Activated CD8-positive, alpha-beta memory T cell treated with anti-CD3 and anti-CD28 coated beads for 1 hour (primary cell): ENCODE data around the gene TPCN2.

Experiments used
- DNase-seq, 2 donors: peaks; one replicate each; pipeline ENCODE4 v3.0.0-alpha.2; 2020; ENCODE audit warnings: low read depth in 1 of 2; ENCODE audit errors: extremely low read depth in 1 of 2

The TPCN2 gene

GRCh38 chr11:69159150-69159852 lies 110.6 kb downstream of the TPCN2 start:
- DNase-seq, result no peak

GRCh38 chr11:69160296-69161116 lies 111.8 kb downstream of the TPCN2 start:
- DNase-seq, result no peak

DNA sequence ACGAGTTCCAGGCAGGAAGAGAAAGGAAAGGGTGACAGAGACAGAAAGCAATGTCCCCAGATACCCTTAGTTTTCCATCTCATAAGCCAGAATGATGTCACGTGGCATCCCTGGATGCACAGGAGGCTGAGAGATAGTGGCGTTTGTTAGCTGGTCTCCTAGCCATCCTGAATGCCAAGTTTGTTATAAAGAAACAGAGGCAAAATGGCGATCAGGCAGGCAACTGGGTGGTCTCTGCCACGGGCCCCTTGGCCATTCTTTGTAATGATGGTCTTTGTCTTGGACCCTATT lies 112.3 kb downstream of the TPCN2 start:
- DNase-seq, result no peak

- DNase-seq, result no peak
Measured at GRCh38 chr11:69162505-69162904, 113.8 kb downstream of the TPCN2 start.

DNA sequence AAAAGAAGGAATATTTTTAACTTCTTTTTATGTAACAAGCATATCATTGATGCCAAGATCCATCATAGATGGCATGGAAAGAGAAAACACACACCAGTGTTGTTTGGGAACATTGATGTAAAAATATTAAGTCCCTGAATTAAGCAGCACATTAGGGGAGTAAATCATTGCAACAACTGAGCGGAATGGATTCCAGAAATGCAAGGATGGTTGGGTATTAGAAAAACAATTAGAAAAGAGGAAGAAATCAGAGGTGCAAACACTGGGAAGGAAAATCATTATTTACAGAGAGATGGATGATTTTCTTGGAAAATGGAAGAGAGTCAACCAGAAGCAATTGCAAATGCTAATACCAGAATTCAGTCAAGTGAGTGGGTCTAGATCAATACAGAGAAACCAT lies 115.1 kb downstream of the TPCN2 start:
- DNase-seq, result no peak

- DNase-seq, result no peak
Measured at GRCh38 chr11:69164824-69165223, 116.1 kb downstream of the TPCN2 start.

DNA sequence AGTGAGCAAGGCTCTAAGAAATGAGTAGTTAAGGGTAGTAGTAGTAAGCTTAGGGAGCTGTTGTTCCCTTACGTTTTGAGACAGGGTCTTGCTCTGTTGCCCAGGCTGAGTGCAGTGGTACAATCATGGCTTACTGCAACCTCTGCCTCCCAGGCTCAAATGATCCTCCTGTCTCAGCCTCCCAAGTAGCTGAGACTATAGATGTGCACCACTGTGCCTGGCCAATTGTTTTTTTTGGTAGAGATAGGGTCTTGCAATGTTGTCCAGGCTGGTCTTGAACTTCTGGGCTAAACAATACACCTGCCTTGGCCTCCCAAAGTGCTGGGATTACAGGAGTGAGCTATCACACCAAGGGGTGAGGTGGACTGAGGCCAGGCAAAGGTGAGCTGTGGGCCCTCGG lies 117.0 kb downstream of the TPCN2 start:
- DNase-seq, result no peak

DNA sequence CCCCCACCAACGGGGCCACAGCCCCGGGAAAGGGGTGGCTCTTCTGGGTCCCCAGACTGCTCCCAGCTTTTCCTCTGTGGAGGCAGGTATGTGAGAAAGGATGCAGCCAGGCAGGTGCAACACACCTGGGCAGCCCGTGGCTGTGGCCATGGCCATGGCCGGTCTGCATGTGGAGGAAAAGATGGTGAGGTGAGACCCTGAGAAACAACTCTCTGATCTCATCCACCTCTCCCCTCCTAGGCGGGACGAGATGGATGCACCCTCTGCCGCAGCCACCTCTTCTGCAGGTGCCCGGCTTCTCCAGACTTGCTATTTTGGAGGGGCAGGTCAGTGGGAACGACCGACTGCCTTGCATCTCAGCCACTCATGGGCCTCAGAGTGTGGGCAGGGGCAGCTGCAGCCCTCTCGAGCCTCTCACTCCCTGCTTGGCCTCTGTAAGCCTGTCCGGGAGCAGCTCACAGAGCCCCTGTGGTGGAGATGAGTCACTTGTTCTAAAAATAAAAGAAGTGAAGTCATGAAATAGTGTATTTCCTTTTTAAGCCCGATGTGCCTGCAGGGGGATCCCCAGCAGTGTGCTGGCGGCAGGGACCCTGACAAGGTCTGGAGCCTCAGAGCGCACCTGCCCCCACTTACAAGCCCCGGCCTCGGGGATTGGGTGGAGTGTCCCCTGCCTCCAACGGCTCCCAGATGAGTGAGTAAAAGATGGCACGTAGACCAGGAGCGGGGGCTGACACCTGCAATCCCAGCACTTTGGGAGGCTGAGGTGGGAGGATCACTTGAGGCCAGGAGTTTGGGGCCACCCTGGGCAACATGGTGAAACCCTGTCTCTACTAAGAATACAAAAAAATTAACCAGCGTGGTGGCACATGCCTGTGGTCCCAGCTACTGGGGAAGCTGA lies 117.7 kb downstream of the TPCN2 start:
- peak in 1 of 2 donors; percentile 8 for DNase-seq

- no peak for DNase-seq
Measured at GRCh38 chr11:69167130-69167915, 118.6 kb downstream of the TPCN2 start.

GRCh38 chr11:69167916-69168691 lies 119.4 kb downstream of the TPCN2 start:
- DNase-seq, result no peak

- DNase-seq, result no peak
Measured at GRCh38 chr11:69169479-69169878, 120.7 kb downstream of the TPCN2 start.

DNA sequence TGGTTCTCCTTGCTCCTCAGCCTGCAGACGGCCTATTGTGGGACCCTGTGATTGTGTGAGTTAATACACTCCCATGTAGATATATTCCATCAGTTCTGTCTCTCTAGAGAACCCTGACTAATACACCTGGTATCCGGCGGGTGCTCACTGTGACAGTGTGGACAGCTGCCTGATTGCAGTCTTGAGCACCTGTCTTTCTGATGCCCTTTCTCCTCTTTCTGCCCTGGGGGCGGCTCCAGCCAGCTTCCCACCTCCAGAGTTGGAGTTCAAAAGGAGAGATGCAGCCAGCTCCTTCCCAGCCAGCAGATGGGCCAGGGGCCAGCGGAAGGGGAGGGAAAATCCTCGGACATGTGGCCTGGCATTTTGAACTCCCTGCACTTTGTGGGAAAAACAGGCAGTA lies 122.0 kb downstream of the TPCN2 start:
- DNase-seq, result no peak

- no peak for DNase-seq
Measured at GRCh38 chr11:69171476-69172240, 122.9 kb downstream of the TPCN2 start.

DNA sequence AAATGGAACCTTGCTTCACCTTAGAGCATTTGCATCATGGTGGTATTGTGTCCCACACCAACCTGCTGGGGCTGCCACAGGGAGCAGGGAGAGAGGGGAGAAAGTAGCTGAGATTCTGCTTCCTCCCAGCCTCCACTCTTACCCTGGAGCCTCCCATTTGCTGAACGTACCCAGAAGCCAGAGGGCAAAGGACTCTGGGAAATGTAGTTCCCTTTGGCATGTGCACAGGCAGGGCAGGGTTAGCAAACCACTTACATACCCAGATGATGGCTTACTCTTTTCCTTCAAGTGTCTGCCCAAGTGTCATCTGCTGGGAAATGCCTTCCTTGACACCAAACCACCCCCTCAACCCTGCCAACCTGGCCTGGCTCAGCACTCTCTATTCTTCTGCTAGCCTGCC lies 123.9 kb downstream of the TPCN2 start:
- DNase-seq, result no peak

DNA sequence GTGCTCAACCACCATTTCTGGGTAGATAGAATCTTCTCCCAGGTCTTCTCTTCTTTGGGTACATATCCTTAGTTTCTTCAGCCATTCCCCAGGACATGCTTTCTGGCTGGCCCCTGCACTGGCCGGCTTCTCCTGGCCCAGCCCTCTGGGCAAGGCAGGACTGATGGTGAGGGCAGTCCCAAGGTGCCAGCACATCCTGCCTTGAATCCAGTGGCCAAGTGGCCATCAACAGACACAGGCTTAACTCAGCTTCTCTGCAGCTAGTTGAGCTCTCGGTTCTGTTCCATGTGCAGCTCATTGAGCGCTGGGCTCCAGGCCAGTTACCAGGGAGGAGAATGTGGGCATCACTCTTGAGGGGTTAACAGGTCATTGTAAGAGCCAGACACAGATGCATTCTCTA lies 124.6 kb downstream of the TPCN2 start:
- DNase-seq, result no peak

- no peak for DNase-seq
Measured at GRCh38 chr11:69173925-69174581, 125.3 kb downstream of the TPCN2 start.

GRCh38 chr11:69174841-69175240 lies 126.1 kb downstream of the TPCN2 start:
- DNase-seq, result no peak

DNA sequence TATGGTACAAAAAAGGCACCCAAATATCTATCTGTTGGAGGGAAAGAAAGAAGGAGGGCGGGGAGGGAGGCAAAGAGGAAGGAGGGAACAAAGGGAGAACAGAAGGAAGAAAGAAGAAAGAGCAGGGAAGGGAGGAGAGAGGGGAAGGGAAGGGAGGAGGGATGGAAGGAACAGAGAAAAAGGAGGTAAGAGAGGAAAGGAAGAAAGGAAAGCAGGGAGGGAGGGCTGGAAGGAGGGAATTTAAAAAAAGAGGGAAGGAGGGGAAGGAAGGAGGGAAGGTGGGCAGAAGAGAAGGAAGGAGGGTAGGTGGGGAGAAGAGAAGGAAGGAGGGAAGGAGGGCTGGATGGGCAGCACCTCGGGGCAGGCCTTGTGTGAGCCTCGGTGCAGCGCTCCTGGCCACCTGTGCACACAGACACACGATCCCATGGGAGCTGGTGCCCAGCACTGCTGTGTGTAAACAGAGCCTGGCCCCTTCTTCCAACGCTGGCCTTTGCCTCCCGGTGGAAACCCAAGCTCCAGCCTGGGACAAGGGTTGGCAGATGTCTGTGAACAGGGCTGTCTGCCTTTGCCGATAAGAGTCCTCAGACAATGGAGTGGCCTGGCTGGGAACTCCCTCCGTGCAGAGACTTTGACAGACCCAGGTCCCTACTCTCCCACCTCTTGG lies 130.2 kb downstream of the TPCN2 start:
- no peak for DNase-seq
